Measurements from ENCODE around the gene ATRNL1. TPM values are rescaled to one million over a fixed set of nuclear protein-coding genes. Genes with fewer than 3 reads are reported as not detected.

ATRNL1 gene
- polyA plus RNA-seq, 2 of the 4 experiments (the other 2 are of a cell fraction), result 0.13 to 0.34 TPM

- WGBS (ENCODE audit: missing lambda C conversion rate), result 21% methylated on average over 3 of the region's 3 CpGs
- CTCF ChIA-PET, result no interaction called here
- no peak for FAIRE-seq
- POLR2A ChIA-PET, result no interaction called here
- Histone ChIP-seq H3K4me2 (no peak overlapping the region), H3K4me1 (no peaks in the 10 kb centered on the region), H3K27ac (no peak overlapping the region), H3K4me3 (no peak overlapping the region), H3K9me3 (no peaks in the 10 kb centered on the region)
- TF ChIP-seq ZNF302 (CRISPR knock-in tag; IDR thresholded peaks at IDR 0.05), result no peak
- DNase-seq (ENCODE audit: low read depth in 1 of 2, low spot score in 1 of 2), result no peak
- no peak for ATAC-seq
Observed at GRCh38 chr10:115977855-115978254, 884.7 kb downstream of the ATRNL1 start.

GRCh38 chr10:115979576-115979975, 886.4 kb downstream of the ATRNL1 start:
- WGBS (ENCODE audit: missing lambda C conversion rate), result 88% methylated on average over 1 of the region's 1 CpG
- H3K4me3 ChIP-seq, result no peak overlapping the region
- ATAC-seq, result no peak
- H3K27ac ChIP-seq, result no peak overlapping the region
- POLR2A ChIA-PET, result no interaction called here
- DNase-seq (ENCODE audit: low read depth in 1 of 2, low spot score in 1 of 2), result no peak
- no peak for FAIRE-seq
- no peak overlapping the region for H3K4me2 ChIP-seq
- no peaks in the 10 kb centered on the region for H3K9me3 ChIP-seq
- CTCF ChIA-PET, result no interaction called here
- TF ChIP-seq NFE2L2 (conservative IDR thresholded peaks at IDR 0.05; ENCODE audit: low read length) (no peak), MYC (IDR thresholded peaks at IDR 0.05; ENCODE audit: borderline replicate concordance, low read length) (no peak), CHD2 (IDR thresholded peaks at IDR 0.05; ENCODE audit: low read length, partially characterized antibody) (no peak)
- H3K4me1 ChIP-seq, result no peaks in the 10 kb centered on the region

DNA sequence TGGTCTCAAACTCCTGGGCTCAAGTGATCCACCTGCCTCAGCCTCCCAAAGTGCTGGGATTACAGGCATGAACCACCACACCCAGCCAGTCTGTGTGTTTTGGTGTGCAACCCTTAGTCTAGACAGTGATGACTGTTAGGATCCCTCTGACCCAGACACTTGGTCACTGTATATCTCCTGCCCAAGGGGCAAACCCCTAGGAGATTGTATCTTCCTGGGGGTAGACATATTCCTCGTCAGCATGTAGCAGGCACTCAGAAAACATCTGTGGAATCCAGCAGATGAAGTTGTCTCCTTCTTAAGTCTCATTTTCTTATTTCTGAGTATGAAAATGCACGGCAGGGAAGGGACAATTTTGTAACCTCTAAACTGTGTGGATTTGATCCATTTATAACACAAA, 887.3 kb downstream of the ATRNL1 start:
- ChIA-PET CTCF (interaction anchor here (1.0 kb wide), 1 partner anchor 28 kb away, joined by 3 read pairs; no protein-coding TSS in a partner anchor), POLR2A (no interaction called here)
- no peak for TF ChIP-seq FOXS1 (CRISPR knock-in tag; IDR thresholded peaks at IDR 0.05)
- TF ChIP-seq KDM1A (IDR thresholded peaks at IDR 0.05; ENCODE audit: low read depth), result no peak
- TF ChIP-seq HOXB13 (CRISPR knock-in tag; IDR thresholded peaks at IDR 0.05; ENCODE audit: low read depth), result no peak
- no peak for TF ChIP-seq NPAS2 (CRISPR knock-in tag; IDR thresholded peaks at IDR 0.05; ENCODE audit: borderline replicate concordance)
- TF ChIP-seq E2F6 (IDR thresholded peaks at IDR 0.05; ENCODE audit: borderline replicate concordance, low read depth), result no peak
- no peak for TF ChIP-seq FOSB (CRISPR knock-in tag; IDR thresholded peaks at IDR 0.05)
- no peak for TF ChIP-seq RNF2 (IDR thresholded peaks at IDR 0.05; ENCODE audit: borderline replicate concordance, low read depth)
- TF ChIP-seq, protein P1, sequence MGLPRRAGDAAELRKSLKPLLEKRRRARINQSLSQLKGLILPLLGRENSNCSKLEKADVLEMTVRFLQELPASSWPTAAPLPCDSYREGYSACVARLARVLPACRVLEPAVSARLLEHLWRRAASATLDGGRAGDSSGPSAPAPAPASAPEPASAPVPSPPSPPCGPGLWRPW (IDR thresholded peaks at IDR 0.05), result no peak
- no peak for TF ChIP-seq USF2 (IDR thresholded peaks at IDR 0.05)
- TF ChIP-seq POLR2AphosphoS2 (conservative IDR thresholded peaks at IDR 0.05; ENCODE audit: low read length), result no peak
- no peak for TF ChIP-seq RARB (CRISPR knock-in tag; IDR thresholded peaks at IDR 0.05)
- no peak for TF ChIP-seq RCOR1 (IDR thresholded peaks at IDR 0.05; ENCODE audit: low read depth, low read length)
- no peak for TF ChIP-seq BHLHE40 (IDR thresholded peaks at IDR 0.05; ENCODE audit: low read depth, low read length)
- no peak for TF ChIP-seq RFX5 (IDR thresholded peaks at IDR 0.05)
- TF ChIP-seq MAFK (IDR thresholded peaks at IDR 0.05; ENCODE audit: partially characterized antibody), result no peak
- H3K27ac ChIP-seq, result no peak overlapping the region
- no peaks in the 10 kb centered on the region for H3K9me3 ChIP-seq
- no peak for FAIRE-seq
- no peak overlapping the region for H3K4me3 ChIP-seq
- no peak for DNase-seq (ENCODE audit: low read depth in 1 of 2, low spot score in 1 of 2)
- no peak overlapping the region for H3K4me2 ChIP-seq
- WGBS (ENCODE audit: missing lambda C conversion rate), result 33% methylated on average over 2 of the region's 2 CpGs
- H3K4me1 ChIP-seq, result no peaks in the 10 kb centered on the region
- ATAC-seq, result no peak

DNA sequence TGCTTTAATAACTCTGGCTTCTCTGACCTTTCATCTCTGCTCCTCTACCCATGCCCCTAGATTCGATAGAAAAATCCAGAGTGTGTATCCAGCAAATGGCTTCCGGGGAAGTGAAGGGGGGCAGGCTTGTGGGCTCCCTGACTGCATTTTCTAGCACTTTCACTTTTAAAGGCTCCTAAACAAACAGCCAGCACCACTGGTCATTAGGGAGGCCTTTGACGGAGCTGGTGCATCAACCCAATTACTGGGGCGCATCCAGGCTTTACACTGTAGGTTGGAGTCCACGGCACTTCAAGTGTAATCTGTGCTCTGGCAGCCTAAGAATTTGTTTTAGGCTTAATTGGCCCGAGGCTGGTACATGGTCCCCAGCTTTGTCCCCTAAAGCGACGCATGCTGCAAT, 887.9 kb downstream of the ATRNL1 start:
- Histone ChIP-seq H3K4me1 (no peaks in the 10 kb centered on the region), H3K4me3 (no peak overlapping the region), H3K4me2 (no peak overlapping the region), H3K27ac (no peak overlapping the region), H3K9me3 (no peaks in the 10 kb centered on the region)
- FAIRE-seq, result no peak
- POLR2A ChIA-PET, result no interaction called here
- 68% methylated on average over 8 of the region's 8 CpGs for WGBS (ENCODE audit: missing lambda C conversion rate)
- no peak for ATAC-seq
- no peak for TF ChIP-seq RFX5 (IDR thresholded peaks at IDR 0.05)
- TF ChIP-seq, protein P2, sequence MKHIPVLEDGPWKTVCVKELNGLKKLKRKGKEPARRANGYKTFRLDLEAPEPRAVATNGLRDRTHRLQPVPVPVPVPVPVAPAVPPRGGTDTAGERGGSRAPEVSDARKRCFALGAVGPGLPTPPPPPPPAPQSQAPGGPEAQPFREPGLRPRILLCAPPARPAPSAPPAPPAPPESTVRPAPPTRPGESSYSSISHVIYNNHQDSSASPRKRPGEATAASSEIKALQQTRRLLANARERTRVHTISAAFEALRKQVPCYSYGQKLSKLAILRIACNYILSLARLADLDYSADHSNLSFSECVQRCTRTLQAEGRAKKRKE (CRISPR knock-in tag; IDR thresholded peaks at IDR 0.05; ENCODE audit: low read depth), result no peak
- no peak for TF ChIP-seq FOSL2 (IDR thresholded peaks at IDR 0.05)
- TF ChIP-seq FOSL2 (CRISPR knock-in tag; IDR thresholded peaks at IDR 0.05), result no peak
- no peak for DNase-seq (ENCODE audit: low read depth in 1 of 2, low spot score in 1 of 2)
- CTCF ChIA-PET, result interaction anchor here (1.0 kb wide), 1 partner anchor 27 kb away, joined by 3 read pairs; no protein-coding TSS in a partner anchor

Measured in A549 (cell line).